ENCODE results near the gene SLC28A1. TPM values are rescaled to one million over a fixed set of nuclear protein-coding genes. Genes with fewer than 3 reads are reported as not detected.

Gene SLC28A1
- total RNA-seq, 2 experiments from 2014 or later, result not detected

- DNase-seq, result no peak
- POLR2A ChIA-PET, result no interaction called here
- Mint-ChIP-seq H3K27ac (no peak overlapping the region), H3K36me3 (ENCODE audit: low read depth) (no peaks in the 10 kb centered on the region), H3K9me3 (no peaks in the 10 kb centered on the region), H3K27me3 (peaks cover 20% of the 10 kb centered on the region), H3K4me1 (no peaks in the 10 kb centered on the region), H3K4me3 (no peak overlapping the region)
- CTCF ChIA-PET, result no interaction called here
These were observed 10.4 kb downstream of the SLC28A1 start for GRCh38 chr15:84894736-84895425.

DNA sequence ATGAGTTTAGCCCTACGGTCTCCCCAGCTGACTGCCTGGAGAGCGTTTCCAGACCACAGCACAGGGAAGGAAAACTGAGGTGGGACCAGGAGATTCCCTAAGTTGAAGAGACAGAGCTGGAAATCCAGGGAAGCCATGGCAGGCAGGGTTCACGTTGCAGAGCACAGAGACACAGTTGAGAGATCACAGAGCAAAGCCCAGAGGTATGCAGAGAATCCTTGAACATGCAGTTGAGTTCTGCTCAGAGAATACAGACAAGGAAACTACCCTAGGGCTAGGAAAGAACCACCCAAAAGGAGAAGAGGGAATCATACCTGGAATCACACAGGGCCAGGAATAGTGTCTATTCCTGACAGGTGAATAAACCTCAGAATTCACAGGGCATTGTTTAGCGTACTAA lies 14.3 kb downstream of the SLC28A1 start:
- peaks cover 17% of the 10 kb centered on the region for H3K27me3 Mint-ChIP-seq
- CTCF ChIA-PET, result no interaction called here

GRCh38 chr15:84899750-84900149 lies 15.3 kb downstream of the SLC28A1 start:
- CTCF ChIA-PET, result no interaction called here
- H3K27ac Mint-ChIP-seq, result no peak overlapping the region

More for the DNA sequence above, 14.3 kb downstream of the SLC28A1 start:
- DNase-seq, result no peak
- Mint-ChIP-seq H3K4me1 (no peaks in the 10 kb centered on the region), H3K4me3 (no peak overlapping the region), H3K9me3 (no peaks in the 10 kb centered on the region), H3K27ac (no peak overlapping the region), H3K36me3 (ENCODE audit: low read depth) (no peaks in the 10 kb centered on the region)
- POLR2A ChIA-PET, result no interaction called here

DNA sequence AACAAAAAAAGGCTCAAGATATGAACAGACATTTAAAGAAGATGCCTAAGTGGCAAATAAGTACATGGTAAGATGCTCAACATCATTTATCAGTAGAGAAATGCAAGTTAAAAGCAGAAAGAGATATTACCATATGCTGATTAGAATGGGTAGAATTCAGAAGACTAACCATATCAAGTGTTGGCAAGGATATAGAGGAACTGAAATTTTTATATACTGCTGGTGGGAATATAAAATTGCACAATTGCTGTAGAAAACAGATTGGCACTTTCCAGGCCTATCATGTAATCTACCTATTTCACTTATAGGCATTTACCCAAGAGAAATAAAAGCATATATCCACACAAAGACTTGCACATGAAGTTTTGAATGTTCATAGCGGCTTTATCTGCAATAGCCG lies 17.1 kb downstream of the SLC28A1 start:
- CTCF ChIA-PET, result no interaction called here
- H3K27ac Mint-ChIP-seq, result no peak overlapping the region
- peaks cover 13% of the 10 kb centered on the region for H3K27me3 Mint-ChIP-seq
- H3K4me3 Mint-ChIP-seq, result no peak overlapping the region
- DNase-seq, result no peak
- H3K4me1 Mint-ChIP-seq, result no peaks in the 10 kb centered on the region
- POLR2A ChIA-PET, result no interaction called here
- H3K36me3 Mint-ChIP-seq (ENCODE audit: low read depth), result no peaks in the 10 kb centered on the region
- H3K9me3 Mint-ChIP-seq, result no peaks in the 10 kb centered on the region

More at GRCh38 chr15:84899750-84900149, 15.3 kb downstream of the SLC28A1 start:
- Mint-ChIP-seq H3K27me3 (peaks cover 17% of the 10 kb centered on the region), H3K4me1 (no peaks in the 10 kb centered on the region), H3K36me3 (ENCODE audit: low read depth) (no peaks in the 10 kb centered on the region), H3K4me3 (no peak overlapping the region), H3K9me3 (no peaks in the 10 kb centered on the region)
- POLR2A ChIA-PET, result no interaction called here
- no peak for DNase-seq

DNA sequence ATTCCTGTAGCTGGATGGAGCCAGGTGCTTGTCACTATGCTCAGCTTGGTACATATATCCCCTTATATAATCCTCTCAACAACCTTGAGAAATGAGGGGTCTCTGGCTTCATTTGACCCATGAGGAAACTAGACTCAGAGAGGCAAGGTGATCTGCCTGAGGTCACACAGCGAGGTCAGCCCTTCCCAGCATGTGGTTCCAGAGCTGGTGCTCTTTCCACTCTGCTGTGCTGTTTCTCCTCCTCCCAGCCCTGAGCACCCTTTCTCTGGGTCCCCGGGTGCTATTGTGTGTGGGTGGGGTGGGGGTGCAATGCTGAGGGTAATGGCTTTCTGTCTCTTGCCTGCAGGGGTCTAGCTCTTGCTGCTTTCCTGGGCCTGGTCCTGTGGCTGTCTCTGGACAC lies 19.3 kb downstream of the SLC28A1 start:
- Mint-ChIP-seq H3K9me3 (no peaks in the 10 kb centered on the region), H3K27ac (no peak overlapping the region), H3K4me3 (no peak overlapping the region), H3K36me3 (ENCODE audit: low read depth) (no peaks in the 10 kb centered on the region), H3K4me1 (no peaks in the 10 kb centered on the region), H3K27me3 (peaks cover 12% of the 10 kb centered on the region)
- no peak for DNase-seq
- ChIA-PET CTCF (interaction anchor here (1.2 kb wide), 1 partner anchor 24 kb away, joined by 3 read pairs; no protein-coding TSS in a partner anchor), POLR2A (no interaction called here)

DNA sequence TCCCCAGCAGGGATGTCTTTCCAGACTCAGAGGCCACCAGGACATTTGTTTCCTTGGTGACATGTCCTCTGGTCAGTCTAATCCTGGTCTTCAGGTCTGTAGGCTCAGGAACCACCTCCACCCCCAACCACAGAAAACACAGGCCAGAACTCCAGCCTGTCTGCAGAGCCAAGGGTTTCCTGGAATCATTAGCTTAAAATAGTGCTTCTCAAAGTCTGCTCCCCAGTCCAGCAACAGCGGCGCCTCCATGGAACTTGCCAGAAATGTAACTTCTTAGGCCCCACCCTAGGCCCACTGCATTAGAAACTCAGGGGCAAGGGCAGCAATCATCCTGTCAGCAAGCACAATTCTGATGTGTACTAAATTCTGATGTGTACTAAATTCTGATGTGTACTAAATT lies 20.0 kb downstream of the SLC28A1 start:
- CTCF ChIA-PET, result interaction anchor here (1.2 kb wide), 1 partner anchor 24 kb away, joined by 3 read pairs; no protein-coding TSS in a partner anchor
- no peak for DNase-seq
- no peaks in the 10 kb centered on the region for H3K9me3 Mint-ChIP-seq
- H3K36me3 Mint-ChIP-seq (ENCODE audit: low read depth), result no peaks in the 10 kb centered on the region
- H3K4me3 Mint-ChIP-seq, result no peak overlapping the region
- no peaks in the 10 kb centered on the region for H3K4me1 Mint-ChIP-seq
- POLR2A ChIA-PET, result interaction anchor here (1.1 kb wide), 1 partner anchor 53 kb away, joined by 3 read pairs; no protein-coding TSS in a partner anchor
- peaks cover 6% of the 10 kb centered on the region for H3K27me3 Mint-ChIP-seq
- no peak overlapping the region for H3K27ac Mint-ChIP-seq

DNA sequence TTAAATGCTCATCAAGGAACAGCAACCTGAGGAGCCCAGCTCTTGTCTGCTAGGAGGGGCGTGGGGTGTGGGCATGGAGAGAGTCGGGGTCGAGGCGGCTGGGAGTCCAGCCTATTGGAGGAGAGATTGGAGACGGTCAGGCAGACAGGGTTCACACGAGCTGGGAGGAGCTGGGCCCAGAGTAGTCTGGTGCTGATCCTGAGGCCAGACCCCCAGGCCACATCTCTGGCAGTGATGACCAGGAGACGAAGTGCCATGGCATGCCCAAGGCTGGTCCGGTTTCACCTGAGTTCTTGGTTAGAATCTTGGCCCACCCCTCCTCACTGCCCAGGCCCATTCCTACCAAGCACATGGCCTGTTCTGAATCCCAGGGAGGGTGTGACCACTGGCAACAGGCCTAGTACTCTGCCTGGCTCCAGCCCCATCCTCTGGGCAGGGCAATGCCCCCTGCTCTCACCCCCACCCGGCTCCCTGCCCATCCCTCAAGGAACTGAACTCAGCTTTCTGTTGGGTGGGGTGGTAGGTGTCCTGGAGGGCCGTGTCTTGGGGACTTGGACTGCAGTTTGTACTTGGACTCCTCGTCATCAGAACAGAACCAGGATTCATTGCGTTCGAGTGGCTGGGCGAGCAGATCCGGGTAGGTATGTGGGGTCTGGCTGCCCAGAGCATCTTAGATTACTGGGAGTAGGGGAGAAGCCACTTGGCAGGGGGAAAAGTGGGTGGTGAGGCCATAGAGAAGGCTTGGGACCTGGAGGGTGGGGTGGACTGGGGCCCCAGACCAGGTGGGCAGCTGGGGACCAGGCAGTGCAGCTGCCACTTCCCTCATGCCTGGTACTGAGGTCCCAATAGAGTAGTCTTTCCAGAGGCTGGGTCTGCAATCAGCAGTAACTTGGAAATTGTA lies 20.8 kb downstream of the SLC28A1 start:
- CTCF ChIA-PET, result no interaction called here

DNA sequence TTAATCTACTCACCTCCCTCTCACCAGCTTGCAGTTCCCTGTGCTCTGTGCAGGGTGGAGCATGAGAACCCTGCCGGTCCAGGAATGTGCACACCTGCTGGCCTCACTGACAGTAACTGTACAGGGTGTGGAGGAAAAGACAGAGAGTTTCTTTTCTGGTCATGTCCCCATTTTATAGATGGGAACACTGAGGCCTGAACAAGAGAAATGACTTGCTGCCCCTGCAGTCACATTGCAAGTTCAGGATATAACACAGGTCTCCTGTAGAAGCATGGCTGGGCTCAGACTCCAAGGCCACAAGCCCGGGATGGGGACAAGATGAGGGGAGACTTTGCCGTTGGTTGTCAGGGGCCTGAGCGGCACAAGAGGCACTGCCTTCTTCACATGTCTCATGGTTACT lies 23.3 kb downstream of the SLC28A1 start:
- H3K4me1 Mint-ChIP-seq, result peaks cover 12% of the 10 kb centered on the region
- peaks cover 6% of the 10 kb centered on the region for H3K27me3 Mint-ChIP-seq
- CTCF ChIA-PET, result no interaction called here
- POLR2A ChIA-PET, result no interaction called here
- no peaks in the 10 kb centered on the region for H3K36me3 Mint-ChIP-seq (ENCODE audit: low read depth)
- H3K27ac Mint-ChIP-seq, result no peak overlapping the region
- no peaks in the 10 kb centered on the region for H3K9me3 Mint-ChIP-seq
- no peak overlapping the region for H3K4me3 Mint-ChIP-seq
- DNase-seq, result no peak

More for the DNA sequence above, 20.8 kb downstream of the SLC28A1 start:
- DNase-seq, result no peak
- Mint-ChIP-seq H3K4me3 (no peak overlapping the region), H3K27ac (no peak overlapping the region), H3K9me3 (no peaks in the 10 kb centered on the region), H3K4me1 (no peaks in the 10 kb centered on the region), H3K36me3 (ENCODE audit: low read depth) (no peaks in the 10 kb centered on the region), H3K27me3 (peaks cover 6% of the 10 kb centered on the region)
- POLR2A ChIA-PET, result interaction anchor here (1.1 kb wide), 1 partner anchor 52 kb away, joined by 3 read pairs; no protein-coding TSS in a partner anchor

DNA sequence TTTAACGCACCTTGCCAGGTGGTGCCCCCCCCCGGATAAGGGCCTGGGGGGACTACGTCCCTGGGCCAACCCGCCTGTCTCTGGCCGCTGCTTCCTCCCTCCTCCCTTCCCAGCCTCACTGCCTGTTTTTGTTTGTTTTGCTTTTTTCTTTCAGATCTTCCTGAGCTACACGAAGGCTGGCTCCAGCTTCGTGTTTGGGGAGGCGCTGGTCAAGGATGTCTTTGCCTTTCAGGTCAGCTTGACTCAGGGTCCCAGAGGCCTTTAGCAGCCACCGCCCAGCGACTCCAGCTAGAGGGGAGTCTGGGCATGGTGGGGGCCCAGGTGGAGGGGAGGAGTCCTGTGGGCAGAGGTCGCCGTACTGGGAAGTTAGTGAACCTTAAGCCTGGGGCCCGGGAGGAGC lies 24.1 kb downstream of the SLC28A1 start:
- CTCF ChIA-PET, result interaction anchor here (0.8 kb wide), 1 partner anchor 20 kb away, joined by 3 read pairs; no protein-coding TSS in a partner anchor
- POLR2A ChIA-PET, result no interaction called here
- H3K36me3 Mint-ChIP-seq (ENCODE audit: low read depth), result no peaks in the 10 kb centered on the region
- H3K9me3 Mint-ChIP-seq, result no peaks in the 10 kb centered on the region
- H3K4me3 Mint-ChIP-seq, result no peak overlapping the region
- peaks cover 2% of the 10 kb centered on the region for H3K27me3 Mint-ChIP-seq
- H3K4me1 Mint-ChIP-seq, result peaks cover 12% of the 10 kb centered on the region
- H3K27ac Mint-ChIP-seq, result no peak overlapping the region
- DNase-seq, result no peak

DNA sequence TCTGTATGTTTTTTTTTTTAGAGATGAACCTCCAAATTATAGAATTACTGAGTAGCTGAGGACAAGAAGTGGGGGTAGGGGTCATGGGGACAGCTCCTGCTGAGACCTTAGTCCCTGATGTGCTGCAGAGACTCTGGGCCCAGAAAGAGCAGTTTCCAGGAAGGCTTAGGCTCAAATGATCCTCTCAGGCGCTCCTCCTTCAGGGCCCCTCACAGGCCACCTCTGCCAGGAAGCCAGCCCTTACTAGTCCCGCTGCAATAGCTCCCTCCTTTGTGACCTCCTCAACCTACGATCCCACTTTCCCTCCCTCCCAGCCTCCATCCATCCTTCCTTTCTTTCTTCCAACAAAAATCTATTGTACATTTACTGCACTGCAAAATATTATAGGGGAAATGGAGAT lies 24.6 kb downstream of the SLC28A1 start:
- POLR2A ChIA-PET, result no interaction called here
- no peak overlapping the region for H3K27ac Mint-ChIP-seq

DNA sequence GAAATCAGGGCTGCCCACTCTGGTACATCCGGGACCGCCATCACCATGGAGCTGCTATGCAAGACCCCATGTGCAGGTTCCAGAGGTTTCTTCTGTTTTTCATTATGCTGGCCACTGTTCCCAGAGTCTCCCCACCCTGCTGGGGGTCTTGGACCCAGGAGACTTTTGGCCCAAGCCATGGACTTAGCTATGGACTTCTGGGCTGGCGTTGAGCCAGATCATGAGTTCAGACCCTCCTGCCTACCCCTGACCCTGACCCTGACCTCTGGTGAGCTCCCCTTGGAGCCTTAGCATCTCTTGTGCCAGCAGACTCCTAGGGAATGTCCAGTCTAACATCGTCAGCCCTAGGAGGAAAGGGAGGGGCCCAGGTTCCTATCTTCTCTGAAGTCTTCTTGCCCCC lies 25.3 kb downstream of the SLC28A1 start:
- no peak for DNase-seq
- no peak overlapping the region for H3K4me3 Mint-ChIP-seq
- peaks cover 2% of the 10 kb centered on the region for H3K27me3 Mint-ChIP-seq
- H3K4me1 Mint-ChIP-seq, result peaks cover 16% of the 10 kb centered on the region
- no peaks in the 10 kb centered on the region for H3K36me3 Mint-ChIP-seq (ENCODE audit: low read depth)
- no peaks in the 10 kb centered on the region for H3K9me3 Mint-ChIP-seq
- ChIA-PET POLR2A (no interaction called here), CTCF (no interaction called here)
- no peak overlapping the region for H3K27ac Mint-ChIP-seq

More for the DNA sequence above, 24.6 kb downstream of the SLC28A1 start:
- no peak for DNase-seq
- peaks cover 12% of the 10 kb centered on the region for H3K4me1 Mint-ChIP-seq
- no peaks in the 10 kb centered on the region for H3K9me3 Mint-ChIP-seq
- CTCF ChIA-PET, result interaction anchor here (0.8 kb wide), 1 partner anchor 19 kb away, joined by 3 read pairs; no protein-coding TSS in a partner anchor
- H3K4me3 Mint-ChIP-seq, result no peak overlapping the region
- no peaks in the 10 kb centered on the region for H3K36me3 Mint-ChIP-seq (ENCODE audit: low read depth)
- H3K27me3 Mint-ChIP-seq, result peaks cover 2% of the 10 kb centered on the region

- Mint-ChIP-seq H3K4me1 (peaks cover 26% of the 10 kb centered on the region), H3K27ac (no peak overlapping the region), H3K4me3 (no peak overlapping the region), H3K9me3 (no peaks in the 10 kb centered on the region), H3K36me3 (ENCODE audit: low read depth) (no peaks in the 10 kb centered on the region), H3K27me3 (peaks cover 2% of the 10 kb centered on the region)
- DNase-seq, result no peak
- ChIA-PET POLR2A (interaction anchor here (0.8 kb wide), 1 partner anchor 257 kb away, joined by 4 read pairs; the partner anchor contains the start of gene WDR73), CTCF (interaction anchor here (1.0 kb wide), 1 partner anchor 33 kb away, joined by 3 read pairs; no protein-coding TSS in a partner anchor)
These were observed 26.6 kb downstream of the SLC28A1 start for GRCh38 chr15:84910928-84911623.

Data from activated CD4-positive, alpha-beta memory T cell treated with anti-CD3 and anti-CD28 coated beads, Interleukin-2, amount 10 ng/mL, durations not matched to agents 7 days and 5 days (primary cell).